GM21528 (cell line): ENCODE data around the gene NTN5.
"Not testable (repeated sequence)": the region's sequence is repeated elsewhere in the genome, so short reads cannot be mapped to it uniquely, and the experiment has no call there.

Source experiments
- ATAC-seq: cut with Tn5 transposase; IDR thresholded peaks from one replicate; pipeline ENCODE4 v1.9.1; 2021; ENCODE audit warnings: mild to moderate bottlenecking, moderate library complexity; ENCODE audit not compliant: unreplicated experiment, low FRiP score

NTN5 gene

GRCh38 chr19:48672994-48673393, at the start of gene NTN5:
TSS of gene NTN5 (minus strand) at chr19:48673017. CDS start at chr19:48670986, 2,031 bp downstream.
- no peak for ATAC-seq

GRCh38 chr19:48722196-48722708, 49.4 kb upstream of the NTN5 start:
- ATAC-seq, result no peak

- peak; percentile 63 for ATAC-seq
Observed at GRCh38 chr19:48720613-48721296, 47.9 kb upstream of the NTN5 start.

GRCh38 chr19:48720251-48720612, 47.4 kb upstream of the NTN5 start:
- ATAC-seq, result no peak

- ATAC-seq, result no peak
Observed at GRCh38 chr19:48719263-48720171, 46.7 kb upstream of the NTN5 start, which contains the start of gene MAMSTR. TSS of gene MAMSTR (minus strand) at chr19:48719725. CDS start at chr19:48719031, 694 bp downstream.

GRCh38 chr19:48718711-48719231, 46.0 kb upstream of the NTN5 start:
- ATAC-seq, result no peak

- not testable (repeated sequence) for ATAC-seq
Observed at GRCh38 chr19:48718106-48718505, 45.3 kb upstream of the NTN5 start.

GRCh38 chr19:48716562-48717291, 43.9 kb upstream of the NTN5 start:
- ATAC-seq, result no peak

GRCh38 chr19:48715681-48716171, 42.9 kb upstream of the NTN5 start:
- ATAC-seq, result no peak

GRCh38 chr19:48714759-48715675, 42.2 kb upstream of the NTN5 start:
- no peak for ATAC-seq

- peak; percentile 84 for ATAC-seq
Observed at GRCh38 chr19:48713864-48714755, 41.3 kb upstream of the NTN5 start.

- ATAC-seq, result no peak
Observed at GRCh38 chr19:48713041-48713863, 40.4 kb upstream of the NTN5 start.

GRCh38 chr19:48711106-48711662, 38.4 kb upstream of the NTN5 start:
- no peak for ATAC-seq

- no peak for ATAC-seq
Observed at GRCh38 chr19:48708471-48708870, 35.7 kb upstream of the NTN5 start.

- no peak for ATAC-seq
Observed at GRCh38 chr19:48705431-48705830, 32.6 kb upstream of the NTN5 start.

- ATAC-seq, result no peak
Observed at GRCh38 chr19:48703316-48703715, 30.5 kb upstream of the NTN5 start.

- no peak for ATAC-seq
Observed at GRCh38 chr19:48702701-48703100, 29.9 kb upstream of the NTN5 start.
